Mesenchymal stem cell (in vitro differentiated cells and primary cell): ENCODE data around the gene KRT13.

Source experiments
- DNase-seq: peaks from one replicate; pipeline ENCODE4 v3.0.0-alpha.2; 2013
- H2AFZ ChIP-seq: one replicate; pipeline ENCODE4 v1.6.1; 2013; ENCODE audit warnings: low read depth, mild to moderate bottlenecking, control low read depth, inconsistent platforms, low read length, moderate library complexity
- H2AK5ac ChIP-seq: 2 replicates; pipeline ENCODE4 v1.6.1; 2013; ENCODE audit warnings: low read length, moderate library complexity, mild to moderate bottlenecking, inconsistent platforms; ENCODE audit not compliant: severe bottlenecking
- H2BK120ac ChIP-seq: one replicate; pipeline ENCODE4 v1.6.1; 2013; ENCODE audit warnings: low read depth, mild to moderate bottlenecking, inconsistent platforms, low read length, moderate library complexity
- H2BK12ac ChIP-seq, 2 experiments: one replicate each; pipeline ENCODE4 v1.6.1; 2013; ENCODE audit warnings: inconsistent platforms in 2 of 2, low read length in 2 of 2, mild to moderate bottlenecking in 2 of 2, moderate library complexity in 2 of 2, control low read depth in 1 of 2
- H2BK15ac ChIP-seq: one replicate; pipeline ENCODE4 v1.6.1; 2013; ENCODE audit warnings: mild to moderate bottlenecking, low read depth, inconsistent platforms; ENCODE audit not compliant: poor library complexity, severe bottlenecking
- H2BK5ac ChIP-seq: 2 replicates; pipeline ENCODE4 v1.6.1; 2013; ENCODE audit warnings: low read depth, mild to moderate bottlenecking, low read length, control low read depth, inconsistent platforms; ENCODE audit not compliant: poor library complexity, severe bottlenecking
- H3K14ac ChIP-seq, 2 experiments: one replicate each; pipeline ENCODE4 v1.6.1; 2013; ENCODE audit warnings: inconsistent platforms in 2 of 2, low read length in 2 of 2, control low read depth in 1 of 2, mild to moderate bottlenecking in 1 of 2, moderate library complexity in 1 of 2
- H3K18ac ChIP-seq, 2 experiments: one replicate each; pipeline ENCODE4 v1.6.1; 2013; ENCODE audit warnings: inconsistent platforms in 2 of 2, low read length in 2 of 2, control low read depth in 1 of 2, low read depth in 1 of 2, mild to moderate bottlenecking in 1 of 2
- H3K23ac ChIP-seq, 2 experiments: one replicate each; pipeline ENCODE4 v1.6.1; 2013; ENCODE audit warnings: inconsistent platforms in 2 of 2, low read length in 2 of 2, mild to moderate bottlenecking in 2 of 2, moderate library complexity in 2 of 2, control low read depth in 1 of 2
- H3K27ac ChIP-seq: 2 replicates; pipeline ENCODE4 v1.5.1; 2013; ENCODE audit warnings: mild to moderate bottlenecking, moderate library complexity, low read length, control low read depth, inconsistent platforms; ENCODE audit not compliant: poor library complexity, severe bottlenecking
- H3K27me3 ChIP-seq, 2 experiments: 2 replicates each; pipeline versions ENCODE4 v1.6.1 to v1.7.0; 2013; ENCODE audit warnings: low read length in 2 of 2, mild to moderate bottlenecking in 2 of 2, moderate library complexity in 2 of 2, control low read depth in 1 of 2, inconsistent platforms in 1 of 2; ENCODE audit not compliant: control insufficient read depth in 1 of 2, insufficient read depth in 1 of 2
- H3K36me3 ChIP-seq, 2 experiments: 2 replicates each; pipeline versions ENCODE4 v1.6.1 to v1.7.0; 2013; ENCODE audit warnings: low read length in 2 of 2, control low read depth in 1 of 2, inconsistent platforms in 1 of 2, low read depth in 1 of 2, mild to moderate bottlenecking in 1 of 2; ENCODE audit not compliant: insufficient read depth in 2 of 2, control insufficient read depth in 1 of 2
- H3K4ac ChIP-seq, 2 experiments: one replicate each; pipeline ENCODE4 v1.6.1; 2013; ENCODE audit warnings: inconsistent platforms in 2 of 2, low read length in 2 of 2, mild to moderate bottlenecking in 2 of 2, moderate library complexity in 2 of 2, control low read depth in 1 of 2, low read depth in 1 of 2
- H3K4me1 ChIP-seq: 2 replicates; pipeline ENCODE4 v1.6.1; 2013; ENCODE audit warnings: low read depth, low read length, control low read depth; ENCODE audit not compliant: control insufficient read depth, insufficient read depth
- H3K4me2 ChIP-seq: 2 replicates; pipeline ENCODE4 v1.6.1; 2013; ENCODE audit warnings: low read length, mild to moderate bottlenecking, inconsistent platforms; ENCODE audit not compliant: poor library complexity, severe bottlenecking
- H3K4me3 ChIP-seq, 2 experiments: 2 replicates each; pipeline versions ENCODE4 v1.5.1 to v1.7.0; 2013; ENCODE audit warnings: low read length in 2 of 2, mild to moderate bottlenecking in 2 of 2, control low read depth in 1 of 2, low read depth in 1 of 2; ENCODE audit not compliant: insufficient read depth in 1 of 2
- H3K79me1 ChIP-seq: replicated peaks from 2 replicates; pipeline ENCODE4 v1.6.1; 2013; ENCODE audit warnings: mild to moderate bottlenecking, control low read depth, low read length, inconsistent platforms; ENCODE audit not compliant: poor library complexity, severe bottlenecking
- H3K9ac ChIP-seq: 2 replicates; pipeline ENCODE4 v1.7.0; 2013; ENCODE audit warnings: mild to moderate bottlenecking, low read length, moderate library complexity
- H3K9me3 ChIP-seq: 2 replicates; pipeline ENCODE4 v1.7.0; 2013; ENCODE audit warnings: mild to moderate bottlenecking, low read length; ENCODE audit not compliant: control insufficient read depth
- H4K8ac ChIP-seq: one replicate; pipeline ENCODE4 v1.6.1; 2013; ENCODE audit warnings: inconsistent platforms, mild to moderate bottlenecking, low read length, moderate library complexity
- H4K91ac ChIP-seq: one replicate; pipeline ENCODE4 v1.6.1; 2013; ENCODE audit warnings: mild to moderate bottlenecking, low read length, inconsistent platforms
- WGBS: methylation state at CpG from one replicate; pipeline ENCODE4 v1.1.7; 2013; ENCODE audit warnings: mixed read lengths; 5-methylcytosine and 5-hydroxymethylcytosine counted together

KRT13 gene

DNA sequence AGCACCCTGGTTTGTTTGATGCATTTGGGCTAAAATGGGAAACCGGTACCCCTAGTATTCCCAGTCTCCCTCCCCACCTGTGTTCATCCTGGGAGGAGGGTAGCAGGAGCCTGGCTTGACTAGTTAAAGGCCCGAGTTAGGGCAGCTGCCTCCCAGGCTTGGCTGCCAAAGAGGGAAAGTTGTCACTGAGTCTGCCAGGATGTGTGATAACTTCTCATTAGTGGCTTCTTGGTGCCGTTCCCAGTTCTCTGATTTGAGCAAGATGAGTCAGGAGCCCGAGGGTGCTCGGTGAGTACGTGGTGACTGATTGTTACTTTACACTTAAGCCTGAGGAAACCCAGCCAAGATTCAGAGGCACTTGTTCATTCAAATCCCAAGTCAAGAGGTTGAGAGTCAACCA is 40.7 kb downstream of the KRT13 start:
- 38% methylated on average over 5 of the region's 6 CpGs for WGBS
- Histone ChIP-seq H4K8ac (no peak overlapping the region), H2BK15ac (no peak overlapping the region), H3K9me3 (peaks cover 10% of the 10 kb centered on the region), H4K91ac (no peak overlapping the region), H2BK5ac (no peak overlapping the region), H3K14ac (no peak overlapping the region), H2BK120ac (no peak overlapping the region), H3K4me1 (peaks cover 2% of the 10 kb centered on the region), H2AK5ac (no peak overlapping the region), H3K18ac (no peak overlapping the region), H2BK12ac (no peak overlapping the region), H3K9ac (no peak overlapping the region), H3K4me3 (no peak overlapping the region), H3K36me3 (no peaks in the 10 kb centered on the region), H3K79me1 (no peaks in the 10 kb centered on the region), H3K23ac (no peak overlapping the region), H2AFZ (no peak overlapping the region), H3K4me2 (no peak overlapping the region), H3K27me3 (peaks cover 0 to 70% of the 10 kb centered on the region in 2 experiments), H3K4ac (no peak overlapping the region), H3K27ac (no peak overlapping the region)
- peak; percentile 43 for DNase-seq

DNA sequence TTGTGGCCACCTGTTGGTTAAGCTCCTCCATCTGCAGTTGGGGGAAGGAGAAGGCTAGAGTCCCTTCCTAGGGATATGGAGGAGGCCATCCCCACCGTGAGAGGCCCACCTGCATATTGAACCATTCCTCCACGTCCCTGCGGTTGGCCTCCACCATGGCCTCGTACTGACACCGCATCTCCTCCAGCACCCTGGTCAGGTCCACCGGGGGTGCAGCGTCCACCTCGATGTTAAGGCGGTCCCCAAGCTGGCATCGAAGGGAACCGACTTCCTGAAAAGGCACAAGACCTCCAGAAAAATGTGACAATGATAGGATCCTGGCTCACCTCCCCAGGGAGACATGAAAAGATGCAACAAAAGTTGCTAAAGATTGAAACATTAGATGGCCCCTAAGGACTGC is 41.2 kb downstream of the KRT13 start:
- Histone ChIP-seq H2BK12ac (no peak overlapping the region), H3K79me1 (no peaks in the 10 kb centered on the region), H3K4me3 (no peak overlapping the region), H4K8ac (no peak overlapping the region), H3K4ac (no peak overlapping the region), H3K27me3 (peaks cover 0 to 75% of the 10 kb centered on the region in 2 experiments), H2BK120ac (no peak overlapping the region), H3K23ac (no peak overlapping the region), H3K14ac (no peak overlapping the region), H3K9me3 (peaks cover 10% of the 10 kb centered on the region), H3K4me2 (no peak overlapping the region), H3K36me3 (no peaks in the 10 kb centered on the region), H2BK5ac (no peak overlapping the region), H3K4me1 (peaks cover 2% of the 10 kb centered on the region), H3K9ac (no peak overlapping the region), H2BK15ac (no peak overlapping the region), H2AK5ac (no peak overlapping the region), H2AFZ (no peak overlapping the region), H4K91ac (no peak overlapping the region), H3K18ac (no peak overlapping the region), H3K27ac (no peak overlapping the region)
- DNase-seq = no peak
- 87% methylated on average over 11 of the region's 11 CpGs for WGBS

DNA sequence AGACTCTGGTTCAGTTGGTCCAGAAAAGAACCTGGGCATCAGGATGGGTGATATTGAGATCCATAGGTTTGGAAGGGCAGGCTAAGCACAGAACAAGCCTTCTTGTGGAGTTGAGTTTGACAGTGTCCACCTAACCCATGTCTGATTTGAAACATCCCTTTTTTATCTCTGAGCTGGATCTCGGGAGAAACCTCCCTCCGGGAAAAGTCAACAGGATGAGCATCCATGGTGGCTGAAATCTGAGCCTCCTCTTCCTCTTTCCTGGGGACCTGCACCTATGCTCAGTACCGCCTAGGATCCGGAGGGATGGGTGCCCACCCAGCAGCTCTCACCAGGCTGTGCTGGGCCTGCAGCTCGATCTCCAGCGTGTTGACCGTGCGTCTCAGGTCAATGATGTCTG is 41.7 kb downstream of the KRT13 start:
- H3K4ac ChIP-seq = no peak overlapping the region
- no peak overlapping the region for H2BK5ac ChIP-seq
- no peak overlapping the region for H2BK12ac ChIP-seq
- H3K27ac ChIP-seq = no peak overlapping the region
- 98% methylated on average over 8 of the region's 8 CpGs for WGBS
- peaks cover 0 to 76% of the 10 kb centered on the region in 2 experiments for H3K27me3 ChIP-seq
- H3K4me2 ChIP-seq = no peak overlapping the region
- peaks cover 8% of the 10 kb centered on the region for H3K9me3 ChIP-seq
- no peak overlapping the region for H3K9ac ChIP-seq
- H2BK120ac ChIP-seq = no peak overlapping the region
- H3K4me3 ChIP-seq = no peak overlapping the region
- no peak for DNase-seq
- no peak overlapping the region for H3K23ac ChIP-seq
- H3K18ac ChIP-seq = no peak overlapping the region
- H3K79me1 ChIP-seq = no peaks in the 10 kb centered on the region
- no peak overlapping the region for H3K14ac ChIP-seq
- no peak overlapping the region for H4K8ac ChIP-seq
- peaks cover 2% of the 10 kb centered on the region for H3K4me1 ChIP-seq
- no peak overlapping the region for H4K91ac ChIP-seq
- no peak overlapping the region for H2BK15ac ChIP-seq
- no peak overlapping the region for H2AK5ac ChIP-seq
- H3K36me3 ChIP-seq = no peaks in the 10 kb centered on the region
- H2AFZ ChIP-seq = no peak overlapping the region

DNA sequence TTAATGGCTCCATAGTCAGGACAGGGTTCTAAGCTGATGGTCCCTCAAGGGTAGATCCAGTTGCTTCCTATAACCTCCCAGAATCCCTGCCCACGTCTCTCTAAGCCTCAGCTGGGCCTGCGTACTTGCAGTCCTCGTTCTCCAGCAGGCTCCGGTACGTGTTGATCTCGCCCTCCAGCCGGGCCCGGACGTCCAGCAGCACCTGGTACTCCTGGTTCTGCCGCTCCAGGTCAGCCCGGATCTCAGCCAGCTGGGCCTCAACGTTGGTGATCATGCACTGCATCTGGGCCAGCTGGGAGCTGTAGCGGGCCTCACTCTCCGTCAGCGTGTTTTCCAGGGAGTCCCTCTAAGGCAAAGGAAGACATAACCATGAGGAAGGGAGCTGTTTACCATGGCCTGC is 42.7 kb downstream of the KRT13 start:
- no peak overlapping the region for H2AFZ ChIP-seq
- no peak overlapping the region for H2BK5ac ChIP-seq
- peaks cover 2% of the 10 kb centered on the region for H3K4me1 ChIP-seq
- H3K14ac ChIP-seq = no peak overlapping the region
- no peak overlapping the region for H3K4ac ChIP-seq
- H2BK15ac ChIP-seq = no peak overlapping the region
- H2BK12ac ChIP-seq = no peak overlapping the region
- no peak for DNase-seq
- no peak overlapping the region for H3K18ac ChIP-seq
- no peaks in the 10 kb centered on the region for H3K79me1 ChIP-seq
- H3K9me3 ChIP-seq = no peaks in the 10 kb centered on the region
- no peak overlapping the region for H2BK120ac ChIP-seq
- WGBS = 78% methylated on average over 15 of the region's 15 CpGs
- H3K36me3 ChIP-seq = no peaks in the 10 kb centered on the region
- peaks cover 0 to 81% of the 10 kb centered on the region in 2 experiments for H3K27me3 ChIP-seq
- H4K8ac ChIP-seq = no peak overlapping the region
- H3K4me2 ChIP-seq = no peak overlapping the region
- no peak overlapping the region for H3K23ac ChIP-seq
- no peak overlapping the region for H2AK5ac ChIP-seq
- no peak overlapping the region for H4K91ac ChIP-seq
- H3K9ac ChIP-seq = no peak overlapping the region
- no peak overlapping the region for H3K27ac ChIP-seq
- H3K4me3 ChIP-seq = no peak overlapping the region
